Measurements from ENCODE around the gene SLC1A1. TPM values are rescaled to one million over a fixed set of nuclear protein-coding genes. Genes with fewer than 3 reads are reported as not detected.
A peak's percentile ranks its signal among the peaks of the same experiment; 100 is the strongest.
"Not testable (repeated sequence)": the region's sequence is repeated elsewhere in the genome, so short reads cannot be mapped to it uniquely, and the experiment has no call there.

SLC1A1 gene
- total RNA-seq, 2 donors from 2014 or later = 1.9 to 3.4 TPM

DNA sequence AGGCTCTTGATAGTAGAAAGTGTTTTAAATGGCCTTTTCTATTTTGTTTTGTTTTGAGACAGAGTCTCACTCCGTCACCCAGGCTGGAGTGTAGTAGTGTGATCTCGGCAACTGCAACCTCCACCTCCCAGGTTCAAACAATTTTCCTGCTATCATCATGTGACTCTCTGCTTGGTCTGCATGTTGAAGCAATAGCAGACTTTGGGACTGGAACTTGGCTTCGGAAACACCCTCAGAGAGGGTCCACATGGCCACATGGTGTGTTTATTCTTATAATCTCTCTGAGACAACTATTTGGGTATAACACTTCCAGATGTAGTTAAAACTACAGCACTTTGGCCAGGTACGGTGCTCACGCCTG is 10.9 kb downstream of the SLC1A1 start:
- intact Hi-C loops (cut with DNase I) = no loop called here
- DNase-seq (no peak), ATAC-seq (no peak)

DNA sequence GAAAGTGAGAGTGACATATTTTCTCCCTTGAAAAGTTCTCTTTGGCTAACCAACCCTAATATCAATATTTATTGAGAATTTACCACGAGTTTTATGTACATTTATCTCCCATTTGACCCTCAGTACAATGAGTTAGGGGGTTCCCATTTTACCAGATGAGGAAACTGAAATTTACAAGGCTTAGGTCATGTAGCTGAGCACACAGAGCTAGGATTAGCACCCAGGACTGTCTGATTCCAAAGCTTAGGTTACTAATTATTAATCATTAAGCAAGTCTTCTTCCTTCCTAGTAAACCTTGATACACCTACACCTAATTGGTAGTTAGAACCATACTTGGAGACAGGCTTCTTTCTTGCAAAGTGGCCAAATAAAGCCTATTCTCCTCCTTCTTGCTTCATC is 12.2 kb downstream of the SLC1A1 start:
- ATAC-seq = no peak
- DNase-seq = no peak
- intact Hi-C loops (cut with DNase I) = no loop called here

DNA sequence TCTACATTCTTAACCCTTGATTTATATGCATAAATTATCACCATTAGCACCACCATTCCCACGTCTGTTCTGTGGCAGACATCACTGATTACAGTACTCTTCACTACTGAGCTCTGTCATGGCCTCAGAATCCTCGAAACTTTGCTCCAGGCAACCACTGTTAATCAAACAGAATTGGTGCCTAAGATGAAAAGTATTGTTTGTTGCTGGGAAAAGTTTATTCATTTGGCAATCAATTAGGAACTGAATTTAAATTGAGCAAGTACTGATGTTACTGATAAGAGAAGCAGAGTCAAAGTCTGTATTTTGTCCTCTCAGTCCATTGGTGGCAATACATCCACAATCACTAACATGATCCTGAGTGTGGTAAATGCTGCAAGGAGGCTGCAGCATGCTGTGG is 12.8 kb downstream of the SLC1A1 start:
- ATAC-seq = no peak
- intact Hi-C loops (cut with DNase I) = no loop called here
- DNase-seq = no peak

DNA sequence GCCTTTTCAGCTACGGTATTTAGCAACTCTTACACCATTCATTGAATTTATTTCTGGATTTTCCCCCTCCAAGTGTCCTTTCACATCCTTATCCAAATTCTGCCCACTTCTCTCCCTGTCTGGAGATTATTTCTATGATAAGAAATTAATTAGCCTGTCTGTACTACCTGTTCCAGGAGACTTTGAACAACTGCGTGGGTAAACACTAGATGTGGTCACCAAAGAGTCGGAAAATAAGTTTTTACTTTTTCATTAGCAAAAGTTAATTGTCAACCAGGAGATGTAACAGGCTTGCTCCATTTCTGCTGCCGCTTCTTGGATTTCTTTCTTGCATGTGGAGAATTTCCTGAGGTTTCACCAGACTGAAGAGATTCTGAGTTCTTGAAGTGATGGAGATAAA is 14.0 kb downstream of the SLC1A1 start:
- DNase-seq = no peak
- intact Hi-C loops (cut with DNase I) = no loop called here
- no peak for ATAC-seq

DNA sequence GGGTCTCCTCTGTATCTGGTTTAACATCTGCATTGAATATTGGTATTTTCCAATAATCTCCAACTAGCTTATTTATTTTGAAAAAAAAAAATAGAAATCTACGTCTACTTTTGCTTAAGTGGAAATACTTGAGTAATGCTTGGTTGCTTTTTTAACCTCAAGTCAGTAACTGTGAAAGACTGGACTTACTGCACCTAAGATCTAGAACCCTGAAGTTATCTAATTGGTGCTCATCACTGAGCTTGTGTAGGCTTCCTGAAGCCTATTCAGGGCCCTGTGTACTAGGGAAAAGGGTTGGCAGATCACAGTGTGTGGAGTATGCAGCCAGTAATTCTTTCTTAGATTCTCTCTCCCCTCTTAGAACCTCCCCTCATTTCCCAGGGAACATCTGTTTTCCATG is 16.2 kb downstream of the SLC1A1 start:
- intact Hi-C loops (cut with DNase I) = no loop called here
- DNase-seq (no peak), ATAC-seq (no peak)

DNA sequence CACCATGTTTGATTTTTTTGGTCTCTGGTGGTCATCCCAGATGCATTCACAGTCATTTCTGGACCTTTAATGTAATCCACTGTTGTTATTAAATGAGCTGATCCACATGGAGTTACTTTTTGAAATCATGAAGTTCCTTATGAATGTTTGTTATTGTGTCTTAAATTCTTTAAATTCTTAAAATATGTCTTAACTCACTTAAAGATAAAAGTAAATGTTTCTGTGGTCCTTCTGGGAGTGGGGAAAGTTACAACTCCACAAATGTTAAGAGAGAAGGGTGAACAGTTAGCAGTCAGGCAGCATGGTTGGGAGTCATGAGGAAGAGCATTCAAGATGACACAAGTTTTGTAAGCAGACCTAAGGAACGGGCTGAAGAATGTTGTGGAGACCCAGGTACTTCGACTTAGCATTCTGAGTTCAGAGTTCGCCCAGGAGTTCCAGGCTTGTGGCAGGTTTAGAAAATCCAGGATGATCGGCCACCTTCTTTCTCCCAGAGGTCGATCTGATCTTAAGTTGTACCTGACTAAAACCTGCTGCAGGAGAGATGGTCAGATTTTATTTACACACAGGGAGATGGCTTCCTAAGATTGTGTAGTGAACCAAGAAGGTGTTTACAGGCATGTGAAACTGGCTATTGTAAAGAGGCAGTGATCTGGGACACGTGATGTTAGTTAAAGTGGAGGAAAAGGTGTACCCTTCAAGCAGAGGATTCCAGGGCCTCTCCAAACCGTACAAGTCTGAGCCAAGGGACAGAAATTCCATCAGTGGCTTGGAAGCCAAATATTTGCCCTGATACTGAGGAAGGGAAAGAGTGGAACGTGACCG is 17.2 kb downstream of the SLC1A1 start:
- DNase-seq (no peak), ATAC-seq (no peak)
- intact Hi-C loops (cut with DNase I) = no loop called here

DNA sequence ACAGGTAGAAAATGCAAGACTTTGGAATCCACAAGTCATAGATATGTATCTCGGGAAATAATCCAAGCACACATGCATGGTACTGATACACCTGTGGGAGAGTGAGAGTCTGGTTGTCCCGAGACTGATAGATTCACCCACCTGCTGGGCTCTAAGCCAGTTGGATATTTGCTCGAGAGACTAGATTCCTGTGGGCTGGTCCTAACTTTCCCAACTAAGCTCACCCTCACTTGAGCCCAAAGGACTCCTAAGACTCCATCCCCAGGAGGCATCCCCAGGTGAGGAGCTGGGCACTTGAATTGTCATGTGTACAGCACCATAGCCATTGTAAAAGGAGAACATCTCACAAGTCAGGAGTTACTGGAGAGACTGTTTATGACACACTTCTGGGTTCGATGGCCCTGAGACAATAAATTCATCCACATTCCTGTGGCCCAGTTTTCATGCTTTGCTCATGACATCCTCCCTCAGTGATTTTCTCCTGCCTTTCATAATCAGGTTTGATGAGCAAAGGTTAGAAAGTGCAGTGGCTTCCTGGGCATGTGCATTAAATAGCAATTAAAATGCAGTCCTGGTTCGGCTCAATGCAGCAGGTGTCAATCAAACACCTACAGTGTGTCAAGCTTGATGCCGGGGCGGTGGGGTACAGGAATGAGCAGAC is 18.1 kb downstream of the SLC1A1 start:
- intact Hi-C loops (cut with DNase I) = no loop called here
- no peak for DNase-seq
- ATAC-seq = no peak

DNA sequence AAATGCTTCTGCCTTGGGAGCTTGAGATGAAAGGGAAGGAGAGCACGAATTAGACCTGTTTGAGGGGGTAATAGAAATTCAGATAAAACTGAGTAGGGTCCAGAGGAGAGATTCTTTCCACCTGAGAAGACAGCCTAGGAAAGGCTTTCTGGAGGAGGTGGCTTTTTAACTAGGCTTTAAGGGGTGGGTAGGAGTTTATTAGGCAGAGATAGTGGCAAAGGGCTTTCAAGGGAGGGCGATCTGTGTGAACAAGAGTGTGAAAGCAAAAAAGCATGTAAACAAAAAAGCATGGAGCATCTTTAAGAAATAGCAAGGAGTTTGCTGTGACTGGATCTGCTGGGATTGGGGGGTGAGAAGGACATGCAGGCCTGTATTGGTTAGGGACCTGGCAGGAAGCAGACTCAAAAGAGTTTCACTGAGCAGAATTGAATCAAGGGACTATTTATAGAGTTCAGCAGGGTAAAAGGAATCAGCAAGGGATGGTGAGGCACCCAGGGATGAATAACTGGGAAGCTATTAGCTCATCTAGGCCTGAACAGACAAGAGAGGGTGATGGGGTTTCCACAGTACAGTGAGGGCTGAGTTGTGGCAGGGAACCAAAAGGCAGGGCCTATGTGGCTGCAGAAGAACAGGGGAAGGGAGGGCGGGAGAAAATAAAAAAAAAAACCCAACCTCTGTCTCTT is 18.8 kb downstream of the SLC1A1 start:
- ATAC-seq (no peak), DNase-seq (no peak)
- intact Hi-C loops (cut with DNase I) = no loop called here

DNA sequence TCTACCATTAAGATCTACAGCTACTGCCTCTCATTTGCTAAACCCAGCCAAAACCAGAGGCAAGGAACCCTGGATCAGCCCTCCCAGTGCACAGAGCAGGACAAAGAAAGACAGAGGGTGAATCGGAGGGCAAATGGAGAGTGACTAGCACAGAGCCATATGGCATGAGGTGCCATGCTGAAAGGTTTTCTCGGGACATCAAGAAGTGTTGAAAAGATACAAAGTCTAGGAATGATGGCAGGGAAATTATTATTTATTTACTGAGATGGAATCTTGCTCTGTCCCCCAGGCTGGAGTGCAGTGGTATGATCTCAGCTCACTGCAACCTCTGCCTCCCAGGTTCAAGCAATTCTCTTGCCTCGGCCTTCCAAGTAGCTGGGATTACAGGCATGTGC is 19.3 kb downstream of the SLC1A1 start:
- ATAC-seq = no peak
- no peak for DNase-seq
- intact Hi-C loops (cut with DNase I) = no loop called here

DNA sequence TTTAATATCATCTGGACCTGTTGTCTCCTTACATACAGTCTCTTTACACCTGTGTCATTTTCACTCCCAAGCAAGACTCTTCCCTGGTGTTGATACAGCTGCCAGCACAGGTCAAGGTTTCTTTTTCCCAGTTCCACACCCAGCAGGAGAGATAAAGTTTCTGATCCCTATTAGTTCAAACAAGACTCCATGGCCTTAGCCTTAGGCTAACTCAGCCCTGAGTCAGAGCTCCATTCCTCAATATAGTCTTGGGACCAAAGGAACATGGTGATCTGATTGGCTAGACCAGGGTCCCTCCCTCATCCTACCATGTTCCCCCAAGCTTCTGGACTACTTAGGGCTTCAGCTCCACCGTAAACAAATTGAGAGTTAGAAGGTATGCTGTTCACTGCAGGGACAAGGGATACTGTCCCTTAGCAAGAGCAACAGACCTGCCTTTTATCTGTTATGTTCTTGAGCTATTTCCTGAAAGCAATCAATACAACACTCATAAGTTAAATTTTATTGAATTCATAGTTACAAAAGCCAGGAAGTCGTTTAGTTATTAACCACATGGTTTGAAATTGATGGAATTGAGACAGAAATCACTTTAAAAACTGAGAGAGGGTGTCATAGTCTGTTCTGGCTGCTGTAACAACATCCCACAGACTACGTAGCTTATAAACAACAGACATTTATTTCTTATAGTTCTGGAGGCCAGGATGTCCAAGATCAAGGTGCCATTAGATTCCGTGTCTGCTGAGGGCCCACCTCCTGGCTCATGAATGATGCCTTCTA is 20.5 kb downstream of the SLC1A1 start:
- ATAC-seq (no peak), DNase-seq (no peak)
- intact Hi-C loops (cut with DNase I) = no loop called here

DNA sequence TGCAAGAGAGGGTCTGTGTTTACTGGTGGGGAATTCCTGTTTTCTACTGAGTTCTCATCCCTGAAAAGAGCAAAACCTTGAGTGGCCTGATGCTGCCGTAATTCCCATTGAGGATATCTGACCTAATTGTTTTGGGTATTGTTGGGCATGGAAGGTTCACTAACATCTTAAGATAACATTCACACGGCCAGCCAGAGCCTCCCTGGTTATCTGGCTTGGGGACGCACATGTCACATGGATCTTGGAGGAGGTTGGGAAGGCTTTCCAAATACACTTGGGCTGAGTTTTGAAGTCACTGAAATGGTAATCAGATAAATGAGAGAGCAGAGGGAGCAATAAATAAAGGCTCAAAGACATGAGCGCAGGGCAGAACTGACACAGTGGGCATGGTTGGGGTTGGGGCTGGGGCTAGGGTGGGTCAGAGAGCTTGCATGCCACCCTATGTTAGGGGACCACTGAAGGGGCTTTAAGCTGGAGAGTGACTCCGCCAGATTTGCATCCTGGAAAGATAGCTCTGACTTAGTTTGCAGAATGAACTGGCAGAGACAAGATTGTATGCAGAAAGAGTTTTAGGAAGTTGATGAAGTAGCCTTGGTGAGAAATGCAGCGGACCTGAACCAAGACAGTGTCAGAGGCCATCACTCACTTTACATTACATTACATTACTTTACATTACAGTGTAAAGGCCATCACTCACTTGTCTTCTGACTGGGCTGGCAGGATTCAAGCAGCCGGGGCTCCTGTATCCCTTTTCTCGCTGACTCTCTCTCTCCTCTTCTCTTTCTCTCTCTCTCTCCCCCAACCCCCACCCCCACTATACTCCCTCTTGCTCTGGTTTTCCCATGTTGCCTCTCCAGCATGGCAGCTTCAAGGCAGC is 24.2 kb downstream of the SLC1A1 start:
- ATAC-seq (no peak), DNase-seq (no peak)
- intact Hi-C loops (cut with DNase I) = no loop called here

DNA sequence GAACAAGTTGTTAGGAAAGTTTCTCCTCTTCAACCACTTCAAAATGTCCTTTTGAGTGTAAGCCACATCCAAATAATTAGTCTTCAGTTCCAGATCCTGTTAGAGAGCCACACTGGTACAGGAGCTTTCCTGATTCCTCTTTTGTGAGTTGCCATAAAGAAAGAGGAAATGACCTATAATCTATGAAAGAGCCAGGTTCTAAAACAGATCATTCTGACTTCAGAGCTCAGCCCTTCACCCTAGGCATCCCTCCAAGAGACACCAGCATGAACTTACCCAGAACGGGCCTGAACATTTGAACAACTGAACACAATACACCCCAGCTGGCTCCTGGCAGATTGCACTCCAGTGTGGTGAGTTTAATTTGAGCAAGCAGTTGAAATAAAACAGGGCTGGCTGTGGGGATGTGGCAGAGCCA is 25.7 kb downstream of the SLC1A1 start:
- ATAC-seq (no peak), DNase-seq (no peak)
- intact Hi-C loops (cut with DNase I) = no loop called here

DNA sequence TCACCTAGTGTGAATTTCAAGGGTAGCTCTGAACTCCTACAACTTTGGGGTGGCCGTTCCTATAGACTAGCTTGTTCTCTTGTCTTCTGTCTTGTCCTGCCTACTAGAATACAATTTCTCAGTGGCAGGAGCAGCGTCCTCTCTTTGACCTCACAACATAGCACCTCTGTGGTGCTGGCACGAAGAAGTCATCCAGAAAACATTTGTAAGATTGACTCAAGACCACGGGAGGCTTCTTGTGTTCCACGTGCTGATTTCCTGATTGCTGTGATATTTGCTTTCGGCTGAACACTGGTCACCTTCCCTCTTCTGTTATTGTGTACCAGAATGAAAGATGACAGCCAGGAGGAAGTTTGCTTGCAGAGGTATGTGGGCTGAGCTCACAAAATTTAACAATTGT is 27.0 kb downstream of the SLC1A1 start:
- DNase-seq (no peak), ATAC-seq (no peak)
- intact Hi-C loops (cut with DNase I) = no loop called here

DNA sequence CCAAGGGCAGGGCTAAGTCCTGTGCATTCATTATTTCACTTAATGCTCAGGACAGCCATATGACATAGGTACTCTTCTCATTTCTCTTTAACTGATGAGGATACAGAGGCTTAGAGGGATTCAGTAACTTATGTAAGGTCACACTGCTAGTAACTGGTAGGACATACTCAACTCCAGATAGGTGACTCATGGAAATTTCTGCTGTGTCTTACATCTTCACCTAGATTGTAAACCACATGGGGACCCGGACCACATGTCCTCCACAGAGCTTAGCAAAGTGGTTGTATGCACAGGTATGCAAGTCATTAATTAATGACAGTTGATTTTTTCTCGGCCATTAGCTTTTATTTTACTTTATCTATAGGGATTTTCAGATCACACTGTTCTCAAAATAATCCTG is 29.3 kb downstream of the SLC1A1 start:
- intact Hi-C loops (cut with DNase I) = no loop called here
- ATAC-seq = no peak
- no peak for DNase-seq

DNA sequence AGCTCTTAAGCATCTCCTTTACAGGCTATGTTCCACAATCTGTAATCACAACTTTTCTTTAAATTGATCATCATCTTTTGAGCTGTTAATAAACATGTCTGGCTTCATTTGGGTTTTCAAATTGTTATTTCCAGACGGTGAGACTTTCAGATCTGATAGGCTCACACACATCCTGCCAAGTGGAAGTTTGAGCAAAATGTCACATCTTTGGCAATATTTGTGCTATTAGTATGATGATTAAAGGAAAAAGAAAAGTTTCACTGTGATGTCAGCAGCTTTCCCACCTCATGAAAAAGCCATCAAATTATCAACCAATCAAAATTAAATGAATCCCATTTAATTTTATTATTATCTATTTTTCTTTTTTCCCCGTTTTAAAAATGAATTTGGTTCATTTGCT is 29.8 kb downstream of the SLC1A1 start:
- intact Hi-C loops (cut with DNase I) = no loop called here
- ATAC-seq (no peak), DNase-seq (no peak)

DNA sequence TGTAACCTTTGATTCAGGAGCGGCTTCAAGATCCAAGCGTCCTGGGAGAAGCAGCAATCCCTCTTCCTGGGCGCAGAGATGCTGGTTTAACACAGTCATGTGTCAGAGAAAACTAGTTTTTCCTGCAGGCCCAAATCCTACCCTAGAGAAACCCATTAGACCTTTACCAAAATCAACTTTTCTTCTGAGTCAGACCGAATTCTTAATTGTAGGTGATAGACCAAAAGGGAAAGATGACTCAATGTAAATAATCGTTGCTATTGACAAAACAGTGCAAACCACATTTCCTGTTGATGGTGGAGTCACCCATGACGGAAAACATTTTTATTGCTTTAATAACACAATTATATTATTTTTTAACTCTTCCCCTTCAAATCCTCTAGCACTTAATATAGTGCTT is 40.1 kb downstream of the SLC1A1 start:
- intact Hi-C loops (cut with DNase I) = no loop called here

DNA sequence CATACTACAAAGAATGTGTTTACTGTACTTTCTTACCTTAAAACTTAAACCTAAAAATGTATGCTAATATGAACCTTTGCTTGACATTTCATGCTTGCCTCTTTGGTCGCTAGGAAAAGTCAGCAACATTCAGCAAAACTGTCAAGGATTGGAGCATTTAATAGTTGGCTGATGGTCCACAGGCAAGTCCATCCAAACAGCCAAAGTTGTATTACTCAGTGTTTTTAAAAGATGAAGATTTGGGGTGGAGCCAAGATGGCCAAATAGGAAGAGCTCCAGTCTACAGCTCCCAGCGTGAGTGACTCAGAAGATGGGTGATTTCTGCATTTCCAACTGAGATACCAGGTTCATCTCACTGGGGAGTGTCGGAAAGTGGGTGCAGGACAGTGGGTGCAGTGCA is 40.6 kb downstream of the SLC1A1 start:
- DNase-seq; intact Hi-C loops (cut with DNase I): not testable (repeated sequence)
- peak in 1 of 2 donors; percentile 31 for ATAC-seq

More for the DNA sequence above, 40.1 kb downstream of the SLC1A1 start:
- DNase-seq (no peak), ATAC-seq (no peak)

DNA sequence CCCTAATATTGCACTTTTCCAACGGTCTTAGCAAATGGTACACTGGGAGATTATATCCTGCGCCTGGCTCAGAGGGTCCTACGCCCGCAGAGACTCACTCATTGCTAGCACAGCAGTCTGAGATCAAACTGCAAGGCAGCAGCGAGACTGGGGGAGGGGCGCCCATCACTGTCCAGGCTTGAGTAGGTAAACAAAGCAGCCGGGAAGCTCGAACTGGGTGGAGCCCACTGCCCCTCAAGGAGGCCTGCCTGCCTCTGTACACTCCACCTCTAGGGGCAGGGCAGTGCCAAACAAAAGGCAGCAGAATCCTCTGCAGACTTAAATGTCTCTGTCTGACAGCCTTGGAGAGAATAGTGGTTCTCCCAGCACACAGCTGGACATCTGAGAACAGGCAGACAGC is 41.1 kb downstream of the SLC1A1 start:
- ATAC-seq; DNase-seq; intact Hi-C loops (cut with DNase I): not testable (repeated sequence)

DNA sequence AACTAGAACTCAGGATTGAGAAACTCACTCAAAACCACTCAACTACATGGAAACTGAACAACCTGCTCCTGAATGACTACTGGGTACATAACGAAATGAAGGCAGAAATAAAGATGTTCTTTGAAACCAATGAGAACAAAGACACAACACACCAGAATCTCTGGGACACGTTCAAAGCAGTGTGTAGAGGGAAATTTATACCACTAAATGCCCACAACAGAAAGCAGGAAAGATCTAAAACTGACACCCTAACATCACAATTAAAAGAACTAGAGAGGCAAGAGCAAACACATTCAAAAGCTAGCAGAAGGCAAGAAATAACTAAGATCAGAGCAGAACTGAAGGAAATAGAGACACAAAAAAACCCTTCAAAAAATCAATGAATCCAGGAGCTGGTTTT is 43.6 kb downstream of the SLC1A1 start:
- intact Hi-C loops (cut with DNase I); DNase-seq; ATAC-seq: not testable (repeated sequence)
